Stimulated activated CD4-positive, alpha-beta T cell treated with anti-CD3 and anti-CD28 coated beads, Interleukin-15, amount 100 ng/mL, for 1 hour (primary cell): ENCODE measurements around the gene AGFG1.

Experiments used
- DNase-seq, 2 donors: peaks; one replicate each; pipeline ENCODE4 v3.0.0-alpha.2; 2020; ENCODE audit warnings: low read depth in 1 of 2, low spot score in 1 of 2

Gene AGFG1

GRCh38 chr2:227471924-227472264 is at the start of gene AGFG1:
Gene AGFG1 (plus strand): TSS chr2:227472156. CDS start chr2:227472422, 266 bp downstream.
- DNase-seq: peak; percentile 72 to 85

GRCh38 chr2:227423656-227424499 is 48.1 kb upstream of the AGFG1 start:
- no peak for DNase-seq

GRCh38 chr2:227428731-227429285 is 43.1 kb upstream of the AGFG1 start:
- no peak for DNase-seq

- DNase-seq: no peak
Observed at GRCh38 chr2:227430639-227431038, 41.3 kb upstream of the AGFG1 start.

- DNase-seq: no peak
Observed at GRCh38 chr2:227433171-227433570, 38.8 kb upstream of the AGFG1 start.

GRCh38 chr2:227436436-227437174 is 35.4 kb upstream of the AGFG1 start:
- no peak for DNase-seq

GRCh38 chr2:227439214-227439613 is 32.7 kb upstream of the AGFG1 start:
- no peak for DNase-seq

- no peak for DNase-seq
Observed at GRCh38 chr2:227442639-227443038, 29.3 kb upstream of the AGFG1 start.

GRCh38 chr2:227443889-227444568 is 27.9 kb upstream of the AGFG1 start:
- DNase-seq: no peak

GRCh38 chr2:227447606-227448005 is 24.4 kb upstream of the AGFG1 start:
- no peak for DNase-seq

- DNase-seq: no peak
Observed at GRCh38 chr2:227450311-227450841, 21.6 kb upstream of the AGFG1 start.

GRCh38 chr2:227450926-227451654 is 20.9 kb upstream of the AGFG1 start:
- no peak for DNase-seq

GRCh38 chr2:227451655-227451992 is 20.3 kb upstream of the AGFG1 start:
- DNase-seq: no peak

- no peak for DNase-seq
Observed at GRCh38 chr2:227453810-227454209, 18.1 kb upstream of the AGFG1 start.

- no peak for DNase-seq
Observed at GRCh38 chr2:227454323-227454860, 17.6 kb upstream of the AGFG1 start.

- DNase-seq: no peak
Observed at GRCh38 chr2:227455200-227455599, 16.8 kb upstream of the AGFG1 start.

GRCh38 chr2:227456102-227456501 is 15.9 kb upstream of the AGFG1 start:
- DNase-seq: no peak

GRCh38 chr2:227456772-227457171 is 15.2 kb upstream of the AGFG1 start:
- DNase-seq: no peak

- DNase-seq: peak; percentile 32 to 43
Observed at GRCh38 chr2:227460070-227460485, 11.9 kb upstream of the AGFG1 start.

GRCh38 chr2:227460833-227461232 is 11.1 kb upstream of the AGFG1 start:
- DNase-seq: no peak
